ENCODE data around the gene PRTN3. TPM values are rescaled to one million over a fixed set of nuclear protein-coding genes. Genes with fewer than 3 reads are reported as not detected.

Gene PRTN3
- total and polyA plus RNA-seq, 4 donors, result 0.17 to 225 (median 1.7) TPM

- TF ChIP-seq ZBTB33 (IDR thresholded peaks at IDR 0.05) (no peak), FOXA2 (IDR thresholded peaks at IDR 0.05) (no peak), RXRA (IDR thresholded peaks at IDR 0.05) (no peak), SP1 (IDR thresholded peaks at IDR 0.05) (no peak)
These were observed 42.2 kb downstream of the PRTN3 start (continued) for GRCh38 chr19:882871-883497.

DNA sequence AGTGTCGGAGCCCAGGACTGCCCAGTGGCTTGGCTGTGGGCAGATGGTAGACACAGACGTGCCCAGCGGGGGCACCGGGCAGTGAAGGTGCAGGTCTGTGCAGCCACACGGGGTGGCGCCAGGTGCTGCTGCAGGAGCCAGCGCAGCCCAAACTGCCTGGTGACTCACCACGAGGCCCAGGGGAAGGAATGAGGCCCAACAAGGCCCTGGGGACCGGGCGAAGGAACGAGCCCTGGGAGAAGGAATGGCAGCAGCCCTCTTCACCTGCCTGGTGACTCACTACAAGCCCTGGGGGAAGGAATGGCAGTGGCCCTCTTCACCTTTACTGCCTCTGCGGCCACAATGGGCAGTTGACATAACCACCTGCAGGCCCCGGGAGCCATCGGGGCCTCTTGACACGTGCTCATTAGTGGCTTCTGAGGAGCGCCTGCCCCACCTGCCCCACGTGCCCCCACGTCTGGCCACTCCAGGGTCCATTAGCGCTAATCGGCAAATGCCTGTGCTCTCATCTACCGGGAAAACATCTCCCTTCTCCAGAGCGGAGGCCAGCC lies 42.9 kb downstream of the PRTN3 start:
- Histone ChIP-seq H3K9me3 (ENCODE audit: control insufficient read depth in 4 of 4, low read length in 3 of 4) (no peaks in the 10 kb centered on the region), H3K27ac (ENCODE audit: low read depth in 1 of 2, low read length in 2 of 2) (no peak overlapping the region), H3K4me3 (ENCODE audit: low read depth in 1 of 3, low read length in 3 of 3) (no peak overlapping the region), H3K9ac (ENCODE audit: low read depth in 1 of 2, low read length in 2 of 2) (no peak overlapping the region), H3K27me3 (ENCODE audit: control insufficient read depth in 4 of 4, insufficient read depth in 4 of 4, low read length in 3 of 4) (no peaks in the 10 kb centered on the region), H3K36me3 (ENCODE audit: control insufficient read depth in 4 of 4, insufficient read depth in 3 of 4, low read depth in 1 of 4, low read length in 3 of 4) (peaks cover 0 to 62% (median 19%) of the 10 kb centered on the region in 4 donors), H3K4me1 (ENCODE audit: control insufficient read depth in 4 of 4, insufficient read depth in 4 of 4, low read length in 3 of 4) (no peaks in the 10 kb centered on the region)
- no peak for DNase-seq (ENCODE audit: low spot score)
- no peak for TF ChIP-seq HNF4A (conservative IDR thresholded peaks at IDR 0.05)
- TF ChIP-seq, protein P1, sequence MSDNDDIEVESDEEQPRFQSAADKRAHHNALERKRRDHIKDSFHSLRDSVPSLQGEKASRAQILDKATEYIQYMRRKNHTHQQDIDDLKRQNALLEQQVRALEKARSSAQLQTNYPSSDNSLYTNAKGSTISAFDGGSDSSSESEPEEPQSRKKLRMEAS (IDR thresholded peaks at IDR 0.05), result no peak
- TF ChIP-seq GABPA (IDR thresholded peaks at IDR 0.05 in 1 of 2, conservative IDR thresholded peaks at IDR 0.05 in 1 of 2), result no peak
- no peak for TF ChIP-seq ZBTB33 (IDR thresholded peaks at IDR 0.05)
- TF ChIP-seq EGR1 (IDR thresholded peaks at IDR 0.05; ENCODE audit: low read depth in 2 of 2), result no peak
- TF ChIP-seq, protein P2, sequence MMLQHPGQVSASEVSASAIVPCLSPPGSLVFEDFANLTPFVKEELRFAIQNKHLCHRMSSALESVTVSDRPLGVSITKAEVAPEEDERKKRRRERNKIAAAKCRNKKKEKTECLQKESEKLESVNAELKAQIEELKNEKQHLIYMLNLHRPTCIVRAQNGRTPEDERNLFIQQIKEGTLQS (IDR thresholded peaks at IDR 0.05), result no peak
- no peak for TF ChIP-seq NR2F2 (IDR thresholded peaks at IDR 0.05)
- no peak for TF ChIP-seq CTCF (IDR thresholded peaks at IDR 0.05; ENCODE audit: low read depth, low read length, missing input control)
- no peak for TF ChIP-seq JUND (IDR thresholded peaks at IDR 0.05)
- TF ChIP-seq, protein P3, sequence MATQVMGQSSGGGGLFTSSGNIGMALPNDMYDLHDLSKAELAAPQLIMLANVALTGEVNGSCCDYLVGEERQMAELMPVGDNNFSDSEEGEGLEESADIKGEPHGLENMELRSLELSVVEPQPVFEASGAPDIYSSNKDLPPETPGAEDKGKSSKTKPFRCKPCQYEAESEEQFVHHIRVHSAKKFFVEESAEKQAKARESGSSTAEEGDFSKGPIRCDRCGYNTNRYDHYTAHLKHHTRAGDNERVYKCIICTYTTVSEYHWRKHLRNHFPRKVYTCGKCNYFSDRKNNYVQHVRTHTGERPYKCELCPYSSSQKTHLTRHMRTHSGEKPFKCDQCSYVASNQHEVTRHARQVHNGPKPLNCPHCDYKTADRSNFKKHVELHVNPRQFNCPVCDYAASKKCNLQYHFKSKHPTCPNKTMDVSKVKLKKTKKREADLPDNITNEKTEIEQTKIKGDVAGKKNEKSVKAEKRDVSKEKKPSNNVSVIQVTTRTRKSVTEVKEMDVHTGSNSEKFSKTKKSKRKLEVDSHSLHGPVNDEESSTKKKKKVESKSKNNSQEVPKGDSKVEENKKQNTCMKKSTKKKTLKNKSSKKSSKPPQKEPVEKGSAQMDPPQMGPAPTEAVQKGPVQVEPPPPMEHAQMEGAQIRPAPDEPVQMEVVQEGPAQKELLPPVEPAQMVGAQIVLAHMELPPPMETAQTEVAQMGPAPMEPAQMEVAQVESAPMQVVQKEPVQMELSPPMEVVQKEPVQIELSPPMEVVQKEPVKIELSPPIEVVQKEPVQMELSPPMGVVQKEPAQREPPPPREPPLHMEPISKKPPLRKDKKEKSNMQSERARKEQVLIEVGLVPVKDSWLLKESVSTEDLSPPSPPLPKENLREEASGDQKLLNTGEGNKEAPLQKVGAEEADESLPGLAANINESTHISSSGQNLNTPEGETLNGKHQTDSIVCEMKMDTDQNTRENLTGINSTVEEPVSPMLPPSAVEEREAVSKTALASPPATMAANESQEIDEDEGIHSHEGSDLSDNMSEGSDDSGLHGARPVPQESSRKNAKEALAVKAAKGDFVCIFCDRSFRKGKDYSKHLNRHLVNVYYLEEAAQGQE (IDR thresholded peaks at IDR 0.05), result no peak
- TF ChIP-seq RXRA (IDR thresholded peaks at IDR 0.05), result no peak
- TF ChIP-seq HNF4G (IDR thresholded peaks at IDR 0.05), result no peak
- no peak for TF ChIP-seq SP1 (IDR thresholded peaks at IDR 0.05)
- TF ChIP-seq TAF1 (conservative IDR thresholded peaks at IDR 0.05), result no peak
- no peak for TF ChIP-seq FOXA1 (IDR thresholded peaks at IDR 0.05)
- TF ChIP-seq YY1 (IDR thresholded peaks at IDR 0.05), result no peak
- no peak for TF ChIP-seq FOXA2 (IDR thresholded peaks at IDR 0.05)
- no peak for TF ChIP-seq RAD21 (IDR thresholded peaks at IDR 0.05)
- WGBS, result 95% methylated on average over 22 of the region's 22 CpGs

Measured in liver (tissue), 9 donors.